ENCODE measurements around the gene TADA2B.

Gene TADA2B

DNA sequence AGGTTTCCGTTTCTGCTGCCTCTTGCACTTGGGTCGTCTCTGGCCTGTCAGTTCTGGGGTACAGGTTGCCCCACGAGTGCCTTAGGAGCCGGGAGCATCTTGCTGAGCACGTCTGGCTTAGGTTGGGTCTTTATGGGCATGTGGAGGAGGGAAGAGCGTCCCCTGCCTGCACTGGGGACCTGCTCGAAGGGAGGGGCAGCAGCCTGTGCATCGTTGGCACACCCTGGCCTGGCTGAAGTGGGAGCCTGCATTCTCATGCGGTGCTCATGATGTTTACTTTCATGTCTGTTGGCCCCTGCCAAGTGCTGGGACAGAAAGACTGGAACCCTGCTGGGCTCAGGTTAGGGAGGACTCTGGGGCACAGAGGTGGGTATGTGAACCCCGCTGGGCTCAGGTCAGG, 23.8 kb upstream of the TADA2B start:
- no peak for DNase-seq

- DNase-seq = no peak
Measured at GRCh38 chr4:7020290-7020689, 22.9 kb upstream of the TADA2B start.

GRCh38 chr4:7020856-7021255, 22.3 kb upstream of the TADA2B start:
- DNase-seq = no peak

GRCh38 chr4:7021355-7021754, 21.8 kb upstream of the TADA2B start:
- DNase-seq = no peak

- no peak for DNase-seq
Measured at GRCh38 chr4:7021930-7022664, 21.1 kb upstream of the TADA2B start.

- no peak for DNase-seq
Measured at GRCh38 chr4:7023486-7023885, 19.7 kb upstream of the TADA2B start.

- DNase-seq = no peak
Measured at GRCh38 chr4:7023901-7024300, 19.3 kb upstream of the TADA2B start.

GRCh38 chr4:7024336-7024890, 18.8 kb upstream of the TADA2B start:
- DNase-seq = no peak

- no peak for DNase-seq
Measured at GRCh38 chr4:7025040-7025602, 18.1 kb upstream of the TADA2B start.

GRCh38 chr4:7026107-7026506, 17.1 kb upstream of the TADA2B start:
- no peak for DNase-seq

DNA sequence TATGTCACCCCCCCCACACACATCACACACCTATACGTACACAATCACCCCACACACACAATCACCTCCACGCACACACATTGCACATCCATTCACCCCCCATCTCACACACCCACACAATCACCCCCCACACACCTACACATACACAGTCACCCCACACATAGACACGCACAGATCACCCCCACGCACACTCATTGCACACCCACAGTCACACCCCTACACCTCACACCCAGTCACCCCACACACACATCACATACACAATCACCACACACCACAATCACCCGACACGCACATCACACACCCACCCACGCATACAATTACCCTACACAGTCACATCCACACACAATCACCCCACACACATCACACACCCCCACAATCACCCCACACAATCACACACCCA, 15.9 kb upstream of the TADA2B start:
- DNase-seq = no peak

- DNase-seq = no peak
Measured at GRCh38 chr4:7027913-7028312, 15.3 kb upstream of the TADA2B start.

- no peak for DNase-seq
Measured at GRCh38 chr4:7029212-7029611, 14.0 kb upstream of the TADA2B start.

GRCh38 chr4:7029921-7030320, 13.3 kb upstream of the TADA2B start:
- no peak for DNase-seq

DNA sequence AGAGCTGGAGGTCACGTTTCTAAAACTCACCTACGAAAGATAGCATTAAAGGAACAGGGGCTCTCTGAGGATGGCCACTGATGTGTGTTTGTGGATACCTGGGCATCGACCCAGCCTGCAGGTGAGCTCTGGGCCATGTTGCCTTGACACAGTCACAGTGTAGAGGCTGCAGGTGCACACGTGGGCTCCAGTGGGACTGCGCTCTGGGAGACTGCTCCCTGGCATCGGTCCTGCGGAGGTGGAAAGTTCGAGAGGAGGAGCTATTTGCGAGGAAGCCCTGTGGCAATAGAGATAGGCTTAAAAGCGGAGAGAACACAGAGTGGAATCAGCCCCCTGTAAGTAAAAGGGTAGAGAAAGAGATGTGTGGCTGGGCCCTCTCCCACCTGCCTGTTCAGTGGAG, 12.3 kb upstream of the TADA2B start:
- DNase-seq = no peak

GRCh38 chr4:7031558-7032449, 11.4 kb upstream of the TADA2B start:
- DNase-seq = no peak

DNA sequence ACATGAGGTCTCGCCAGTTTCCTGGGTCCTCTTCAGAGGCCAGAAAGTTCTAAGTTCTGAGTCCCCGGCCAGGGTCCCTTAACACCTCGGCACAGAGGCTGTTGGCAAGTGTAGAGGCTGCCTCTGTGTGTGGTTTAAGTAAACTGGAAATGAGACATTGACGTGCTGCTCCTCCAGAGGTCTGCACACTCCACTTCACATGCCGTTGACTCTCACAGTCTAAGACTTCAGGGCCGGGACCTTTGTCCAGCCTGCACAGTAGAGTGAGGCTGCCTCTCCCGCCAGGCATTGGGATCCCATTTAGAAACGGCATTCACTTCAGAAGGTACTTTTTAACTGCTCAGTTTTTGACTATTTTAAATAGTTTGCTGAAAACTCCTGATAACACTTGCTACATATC, 10.6 kb upstream of the TADA2B start:
- DNase-seq = no peak

- no peak for DNase-seq
Measured at GRCh38 chr4:7034262-7035081, 8.7 kb upstream of the TADA2B start.

GRCh38 chr4:7037425-7037824, 5.7 kb upstream of the TADA2B start:
- no peak for DNase-seq

DNA sequence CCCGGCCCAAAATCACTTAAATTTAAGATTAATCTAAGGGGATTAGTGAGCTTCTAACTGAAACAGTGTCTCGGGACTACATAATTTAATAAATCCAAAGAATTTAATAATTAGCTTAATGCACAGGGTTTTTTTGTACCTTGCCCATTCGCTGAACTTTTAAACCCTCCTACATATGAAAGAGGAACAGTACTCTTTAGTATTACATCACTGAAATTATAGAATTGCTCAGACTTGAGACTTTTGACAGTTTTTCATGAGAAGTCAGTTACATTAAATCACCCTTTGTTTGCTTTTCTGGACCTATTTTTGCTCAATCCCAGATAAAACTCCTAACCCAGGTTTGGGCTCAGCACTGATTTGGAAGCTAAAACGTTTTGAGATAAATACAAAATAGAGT, 2.4 kb upstream of the TADA2B start:
- DNase-seq = no peak

- no peak for DNase-seq
Measured at GRCh38 chr4:7041246-7041645, 1.9 kb upstream of the TADA2B start.

DNA sequence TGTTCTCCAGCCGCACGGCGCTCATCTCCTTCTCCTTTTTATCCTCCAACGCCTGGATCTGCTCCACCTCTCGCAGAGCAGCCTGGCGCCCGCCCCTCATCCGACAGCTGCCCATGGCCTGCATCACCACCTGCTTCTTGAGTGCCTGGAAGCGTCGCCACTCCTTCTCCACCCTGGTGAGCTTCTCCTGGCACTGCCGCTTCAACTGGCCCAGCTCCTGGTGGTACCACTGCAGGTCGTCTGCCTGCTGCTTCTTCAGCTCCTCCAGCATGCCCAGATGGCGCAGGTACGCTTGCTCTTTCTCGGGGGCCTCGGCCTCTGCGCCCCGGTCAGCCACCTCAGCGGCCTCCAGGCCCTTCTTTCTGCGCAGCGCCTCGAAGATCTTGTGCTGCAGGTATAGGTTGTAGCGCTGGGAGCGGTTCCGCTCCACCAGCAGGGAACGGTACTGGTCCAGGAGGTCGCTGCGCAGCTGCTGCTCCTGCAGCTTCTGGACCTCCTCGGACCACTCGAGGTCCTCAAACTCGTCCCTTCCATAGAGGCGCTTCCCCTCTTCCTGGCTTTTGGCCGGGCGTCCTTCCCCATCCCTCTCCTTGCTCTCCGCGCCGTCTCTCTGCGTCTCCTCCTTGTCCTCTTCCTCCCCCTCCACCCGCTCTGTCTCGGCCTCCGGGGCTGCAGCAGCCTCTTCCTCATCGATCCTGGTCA, 1.2 kb upstream of the TADA2B start:
- DNase-seq = peak in 1 of 2 experiments; percentile 2

Data from NCI-H446 (cell line).